NCI-H345 treated with DMSO at 0.1 percent for 48 hours (cell line): Measurements from ENCODE around the gene SLC43A3.

ENCODE experiments used
- DNase-seq: peaks from one replicate; lab custom pipeline; 2025; ENCODE audit not compliant: unreplicated experiment; lab: John Stamatoyannopoulos, UW

SLC43A3 gene

GRCh38 chr11:57430952-57431351, 4.0 kb upstream of the SLC43A3 start:
- no peak for DNase-seq

- DNase-seq: no peak
These were observed 3.0 kb upstream of the SLC43A3 start for GRCh38 chr11:57429946-57430345.

GRCh38 chr11:57428643-57429042, 1.7 kb upstream of the SLC43A3 start:
- DNase-seq: no peak

- no peak for DNase-seq
These were observed 784 bp upstream of the SLC43A3 start for GRCh38 chr11:57427727-57428082.

GRCh38 chr11:57426439-57426928, 437 bp downstream of the SLC43A3 start:
- no peak for DNase-seq

GRCh38 chr11:57425565-57426438, 1.1 kb downstream of the SLC43A3 start:
- DNase-seq: no peak

- peak; percentile 7 for DNase-seq
These were observed 1.9 kb downstream of the SLC43A3 start for GRCh38 chr11:57424792-57425564.

- DNase-seq: no peak
These were observed 2.7 kb downstream of the SLC43A3 start for GRCh38 chr11:57424137-57424791.

- no peak for DNase-seq
These were observed 4.3 kb downstream of the SLC43A3 start for GRCh38 chr11:57422669-57423068.

- DNase-seq: no peak
These were observed 5.1 kb downstream of the SLC43A3 start for GRCh38 chr11:57421805-57422204.

- DNase-seq: no peak
These were observed 5.9 kb downstream of the SLC43A3 start for GRCh38 chr11:57421066-57421465.

GRCh38 chr11:57419146-57419545, 7.8 kb downstream of the SLC43A3 start:
- no peak for DNase-seq

- DNase-seq: no peak
These were observed 8.8 kb downstream of the SLC43A3 start for GRCh38 chr11:57418131-57418530.

GRCh38 chr11:57417056-57417455, 9.9 kb downstream of the SLC43A3 start:
- no peak for DNase-seq

GRCh38 chr11:57416436-57416835, 10.5 kb downstream of the SLC43A3 start:
- DNase-seq: no peak

GRCh38 chr11:57414612-57415212, 12.2 kb downstream of the SLC43A3 start:
- no peak for DNase-seq

- DNase-seq: no peak
These were observed 13.2 kb downstream of the SLC43A3 start for GRCh38 chr11:57413681-57414080.

GRCh38 chr11:57410287-57410686, 16.6 kb downstream of the SLC43A3 start:
- DNase-seq: no peak

GRCh38 chr11:57409321-57410100, 17.4 kb downstream of the SLC43A3 start:
- DNase-seq: no peak

- DNase-seq: no peak
These were observed 18.1 kb downstream of the SLC43A3 start for GRCh38 chr11:57408771-57409170.
